Stimulated activated CD8-positive, alpha-beta memory T cell treated with anti-CD3 and anti-CD28 coated beads, Interleukin-15, amount 100 ng/mL, for 24 hours (primary cell): ENCODE measurements around the gene ANO10.
"Not testable (repeated sequence)": the region's sequence is repeated elsewhere in the genome, so short reads cannot be mapped to it uniquely, and the experiment has no call there.

Source experiments
- DNase-seq: peaks from one replicate; pipeline ENCODE4 v3.0.0-alpha.2; 2020; ENCODE audit warnings: low read depth

ANO10 gene, protein sequence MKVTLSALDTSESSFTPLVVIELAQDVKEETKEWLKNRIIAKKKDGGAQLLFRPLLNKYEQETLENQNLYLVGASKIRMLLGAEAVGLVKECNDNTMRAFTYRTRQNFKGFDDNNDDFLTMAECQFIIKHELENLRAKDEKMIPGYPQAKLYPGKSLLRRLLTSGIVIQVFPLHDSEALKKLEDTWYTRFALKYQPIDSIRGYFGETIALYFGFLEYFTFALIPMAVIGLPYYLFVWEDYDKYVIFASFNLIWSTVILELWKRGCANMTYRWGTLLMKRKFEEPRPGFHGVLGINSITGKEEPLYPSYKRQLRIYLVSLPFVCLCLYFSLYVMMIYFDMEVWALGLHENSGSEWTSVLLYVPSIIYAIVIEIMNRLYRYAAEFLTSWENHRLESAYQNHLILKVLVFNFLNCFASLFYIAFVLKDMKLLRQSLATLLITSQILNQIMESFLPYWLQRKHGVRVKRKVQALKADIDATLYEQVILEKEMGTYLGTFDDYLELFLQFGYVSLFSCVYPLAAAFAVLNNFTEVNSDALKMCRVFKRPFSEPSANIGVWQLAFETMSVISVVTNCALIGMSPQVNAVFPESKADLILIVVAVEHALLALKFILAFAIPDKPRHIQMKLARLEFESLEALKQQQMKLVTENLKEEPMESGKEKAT

DNA sequence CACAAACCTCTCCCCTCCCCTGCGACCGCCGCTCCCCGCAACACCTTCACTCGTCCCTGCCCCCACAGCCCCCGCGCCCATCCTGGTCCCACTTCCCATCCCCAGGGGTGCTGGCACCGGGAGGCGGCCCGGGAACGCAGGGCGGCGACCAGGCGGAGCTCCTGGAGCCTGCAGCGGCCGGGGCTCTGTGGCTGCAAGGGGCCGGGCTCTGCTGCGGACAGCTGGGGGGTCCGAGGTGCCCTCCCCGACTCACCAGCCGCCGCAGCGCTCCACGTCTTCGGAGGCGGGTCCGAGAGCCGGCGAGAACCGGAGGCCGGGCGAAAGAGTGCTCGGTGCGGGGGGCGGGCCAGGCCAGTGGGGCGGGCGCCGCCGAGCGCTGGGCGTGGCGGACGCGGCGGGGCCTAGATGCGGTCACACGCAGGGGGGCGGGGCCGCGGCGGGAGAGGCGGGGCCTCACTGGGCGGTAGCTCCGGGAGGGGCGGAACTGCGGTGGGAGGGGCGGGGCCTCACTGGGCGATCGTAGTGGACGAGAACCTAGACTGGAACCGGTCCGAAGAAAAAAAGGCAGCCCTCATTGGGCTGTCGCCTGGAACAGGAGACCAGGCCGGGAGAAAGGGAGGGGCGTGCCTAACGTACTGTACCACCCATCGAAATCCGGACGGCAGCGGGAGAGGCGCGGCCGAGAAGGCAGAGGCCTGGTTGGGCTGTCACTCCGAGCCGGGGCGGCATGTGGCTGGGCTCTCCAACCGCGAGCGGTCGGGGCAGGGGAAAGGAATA is at the start of gene ANO10:
Gene ANO10, minus strand, starts transcription at position 356 of the 777 bp plus-strand sequence. CDS start 16,159 bp downstream, outside the sequence.
- DNase-seq = peak; percentile 99

DNA sequence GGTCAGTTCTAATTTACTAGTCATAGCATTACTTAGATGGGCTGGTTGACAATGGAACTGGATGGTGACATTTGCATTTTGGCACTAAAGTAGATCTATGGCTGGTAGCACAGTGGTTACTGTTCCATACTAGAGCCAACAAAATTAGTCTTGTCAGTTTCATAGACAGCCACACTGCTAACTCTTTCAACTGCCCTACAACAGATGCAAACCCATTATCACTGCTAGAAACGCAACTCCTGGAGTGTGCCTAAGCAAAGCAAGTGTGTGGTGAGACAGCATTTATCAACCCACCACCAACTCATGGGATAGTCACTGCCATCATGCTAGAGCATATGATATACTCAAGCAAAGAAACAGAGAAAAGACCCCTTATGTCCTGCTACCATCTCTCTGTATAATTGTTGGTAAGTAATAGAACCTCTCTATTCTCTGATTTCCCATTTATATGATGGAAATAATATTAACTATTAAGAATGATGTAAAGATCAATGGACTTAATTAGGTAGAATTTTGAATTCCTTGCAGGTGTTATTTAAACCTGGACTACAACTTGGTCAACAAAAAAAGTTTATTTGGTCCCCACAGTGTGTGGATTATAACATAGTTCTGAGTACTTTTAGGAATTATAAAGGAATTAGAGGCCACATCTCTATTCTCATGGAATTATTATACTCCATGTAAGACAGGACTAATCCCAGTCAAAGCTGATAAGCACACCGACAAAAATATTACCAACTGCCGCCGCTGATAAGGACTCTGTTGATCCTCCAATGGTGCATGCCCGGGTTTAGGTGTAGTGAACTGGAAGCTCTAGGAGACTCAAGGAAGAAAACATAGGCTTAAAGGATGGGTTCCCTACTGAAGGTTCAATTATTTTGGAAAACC is 49.1 kb upstream of the ANO10 start:
- no peak for DNase-seq

DNA sequence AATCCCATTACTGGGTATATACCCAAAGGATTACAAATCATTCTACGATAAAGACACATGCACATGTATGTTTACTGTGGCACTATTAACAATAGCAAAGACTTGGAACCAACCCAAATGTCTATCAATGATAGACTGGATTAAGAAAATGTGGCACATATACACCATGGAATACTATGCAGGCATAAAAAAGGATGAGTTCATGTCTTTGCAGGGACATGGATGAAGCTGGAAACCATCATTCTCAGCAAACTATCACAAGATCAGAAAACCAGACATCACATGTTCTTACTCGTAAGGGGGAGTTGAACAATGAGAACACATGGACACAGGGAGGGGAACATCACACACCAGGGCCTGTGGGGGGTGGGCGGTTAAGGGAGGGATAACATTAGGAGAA is 43.2 kb upstream of the ANO10 start:
- not testable (repeated sequence) for DNase-seq

DNA sequence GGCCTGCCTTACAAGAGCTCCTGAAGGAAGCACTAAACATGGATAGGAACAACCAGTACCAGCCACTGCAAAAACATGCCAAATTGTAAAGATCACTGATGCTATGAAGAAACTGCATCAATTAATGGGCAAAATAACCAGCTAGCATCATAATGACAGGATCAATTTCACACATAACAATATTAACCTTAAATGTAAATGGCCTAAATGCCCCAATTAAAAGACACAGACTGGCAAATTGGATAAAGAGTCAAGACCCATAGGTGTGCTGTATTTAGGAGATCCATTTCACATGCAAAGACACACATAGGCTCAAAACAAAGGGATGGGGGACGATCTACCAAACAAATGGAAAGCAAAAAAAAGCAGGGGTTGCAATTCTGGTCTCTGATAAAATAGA is 39.6 kb upstream of the ANO10 start:
- not testable (repeated sequence) for DNase-seq

DNA sequence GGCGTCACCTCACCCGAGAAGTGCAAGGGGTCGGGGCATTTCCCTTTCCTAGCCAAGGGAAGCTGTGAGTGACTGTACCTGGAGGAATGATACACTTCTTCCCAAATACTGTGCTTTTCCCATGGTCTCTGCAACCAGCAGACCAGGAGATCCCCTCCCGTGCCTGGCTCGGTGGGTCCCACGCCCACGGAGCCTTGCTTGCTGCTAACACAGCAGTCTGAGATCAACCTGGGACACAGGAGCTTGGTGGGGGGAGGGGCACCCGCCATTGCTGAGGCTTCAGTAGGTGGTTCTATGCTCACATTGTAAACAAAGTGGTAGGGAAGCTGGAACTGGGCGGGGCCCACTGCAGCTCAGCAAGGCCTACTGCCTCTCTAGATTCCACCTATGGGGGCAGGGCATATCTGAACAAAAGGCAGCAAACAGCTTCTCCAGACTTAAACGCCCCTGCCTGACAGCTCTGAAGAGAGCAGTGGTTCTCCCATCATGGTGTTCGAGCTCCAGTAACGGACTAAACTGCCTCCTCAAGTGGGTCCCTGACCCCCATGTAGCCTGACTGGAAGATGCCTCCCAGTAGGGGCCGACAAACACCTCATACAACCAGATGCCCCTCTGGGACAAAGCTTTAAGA is 37.6 kb upstream of the ANO10 start:
- no peak for DNase-seq

DNA sequence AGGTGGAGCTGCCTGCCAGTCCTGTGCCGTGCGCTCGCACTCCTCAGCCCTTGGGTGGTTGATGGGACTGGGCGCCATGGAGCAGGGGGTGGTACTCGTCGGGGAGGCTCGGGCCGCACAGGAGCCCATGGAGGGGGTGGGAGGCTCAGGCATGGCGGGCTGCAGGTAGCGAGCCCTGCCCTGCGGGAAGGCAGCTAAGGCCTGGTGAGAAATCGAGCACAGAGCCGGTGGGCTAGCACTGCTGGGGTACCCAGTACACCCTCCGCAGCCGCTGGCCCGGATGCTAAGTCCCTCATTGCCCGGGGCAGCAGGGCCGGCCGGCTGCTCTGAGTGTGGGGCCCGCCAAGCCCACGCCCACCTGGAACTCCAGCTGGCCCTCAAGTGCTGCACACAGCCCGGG is 34.6 kb upstream of the ANO10 start:
- DNase-seq = not testable (repeated sequence)

DNA sequence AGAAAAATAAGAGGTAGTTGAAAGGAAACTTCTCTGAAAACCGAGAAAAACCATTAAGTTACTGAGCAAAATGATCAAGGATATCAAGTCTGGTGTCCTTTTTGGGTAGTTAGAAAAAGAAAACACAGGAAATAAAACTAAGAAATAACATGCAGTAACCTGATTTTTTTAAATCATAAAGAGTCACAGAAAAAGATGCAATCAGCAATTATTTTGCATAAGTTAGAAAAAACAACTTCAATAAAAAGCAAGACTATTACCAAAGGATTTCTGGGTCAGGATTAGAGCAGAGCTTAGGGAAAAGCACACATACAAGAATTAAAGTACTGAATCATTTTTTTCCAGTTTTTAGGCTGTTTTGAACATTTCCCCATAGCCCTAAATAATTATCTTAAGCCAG is 28.5 kb upstream of the ANO10 start:
- DNase-seq = no peak

DNA sequence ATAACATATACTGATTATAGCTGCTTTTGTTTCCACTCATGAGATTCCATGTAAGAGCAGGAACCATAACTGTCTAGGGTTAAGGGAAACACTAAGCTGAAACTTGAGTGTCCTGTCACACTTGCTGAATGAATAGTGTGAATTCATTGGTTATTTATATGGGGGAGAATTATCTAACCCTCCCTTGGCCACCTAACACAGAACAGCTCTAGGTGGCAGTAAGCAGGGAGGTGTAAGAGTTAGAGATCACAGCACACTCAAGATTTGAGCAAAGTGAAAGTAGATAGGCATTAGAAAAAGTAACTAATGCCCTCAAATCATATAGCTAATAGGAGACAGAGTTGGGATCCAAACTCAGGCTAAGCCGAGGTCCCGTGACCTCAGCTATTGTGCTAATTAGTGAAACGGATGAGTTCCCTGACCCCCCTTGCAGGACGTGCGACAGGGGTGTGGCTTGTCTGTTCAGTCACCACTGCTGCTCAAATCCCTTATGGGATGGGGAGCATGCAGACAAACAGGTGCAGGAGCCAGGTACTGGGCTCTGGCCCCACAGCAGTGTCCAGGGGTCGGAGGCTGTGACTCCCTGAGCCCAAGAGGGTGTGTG is 27.7 kb upstream of the ANO10 start:
- no peak for DNase-seq

DNA sequence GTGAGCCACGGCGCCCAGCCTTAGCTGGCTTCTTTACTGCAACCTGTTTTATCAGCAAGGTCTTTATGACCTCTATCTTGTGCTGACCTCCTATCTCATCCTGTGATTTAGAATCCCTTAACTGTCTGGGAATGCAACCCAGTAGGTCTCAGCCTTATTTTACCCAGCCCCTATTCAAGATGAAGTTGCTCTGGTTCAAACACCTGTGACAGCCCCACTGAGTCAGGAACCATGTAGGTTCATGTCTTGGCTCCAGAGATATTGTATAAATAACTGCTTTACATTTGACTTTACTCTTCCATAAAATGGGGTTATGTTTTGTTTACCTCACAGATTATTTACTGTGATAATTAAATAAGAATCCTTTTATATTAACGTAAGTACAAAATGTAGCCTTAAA is 27.1 kb upstream of the ANO10 start:
- no peak for DNase-seq

DNA sequence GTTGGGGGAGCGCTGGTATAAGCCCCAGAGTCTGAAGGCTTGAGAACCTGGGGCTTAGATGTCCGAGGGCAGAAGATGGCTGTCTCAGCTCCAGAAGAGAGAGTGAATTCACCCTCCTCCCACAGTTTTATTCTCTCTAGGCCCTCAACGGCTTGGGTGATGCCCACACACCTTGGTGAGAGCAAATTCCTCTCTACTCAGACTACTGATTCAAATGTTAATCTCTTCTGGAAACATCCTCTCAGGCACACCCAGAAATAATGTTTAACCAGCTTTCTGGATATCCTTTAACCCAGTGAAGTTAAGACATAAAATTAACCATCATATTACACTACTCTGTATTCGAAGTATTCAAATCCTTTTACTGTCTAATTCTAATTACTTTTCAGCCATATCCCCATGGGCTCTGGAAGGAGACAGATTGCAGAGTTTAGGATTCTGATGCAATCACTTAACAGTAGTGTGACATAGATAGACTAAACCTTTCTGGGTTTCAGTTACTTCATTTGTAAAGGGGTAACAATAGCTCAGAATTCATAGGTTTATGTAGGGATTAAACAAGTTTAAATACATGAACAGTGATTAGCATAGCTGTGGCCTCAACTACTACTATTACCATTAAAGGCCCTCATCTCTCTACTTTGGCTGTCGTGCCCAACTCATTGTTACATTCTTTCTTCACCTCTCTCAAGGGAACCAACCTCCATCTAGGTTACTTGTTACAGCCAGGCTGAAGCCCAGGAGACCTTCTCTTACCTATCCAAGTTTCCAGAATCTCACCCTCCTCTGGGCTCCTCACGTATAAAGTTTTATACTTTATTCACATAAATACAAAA is 25.7 kb upstream of the ANO10 start:
- DNase-seq = no peak

DNA sequence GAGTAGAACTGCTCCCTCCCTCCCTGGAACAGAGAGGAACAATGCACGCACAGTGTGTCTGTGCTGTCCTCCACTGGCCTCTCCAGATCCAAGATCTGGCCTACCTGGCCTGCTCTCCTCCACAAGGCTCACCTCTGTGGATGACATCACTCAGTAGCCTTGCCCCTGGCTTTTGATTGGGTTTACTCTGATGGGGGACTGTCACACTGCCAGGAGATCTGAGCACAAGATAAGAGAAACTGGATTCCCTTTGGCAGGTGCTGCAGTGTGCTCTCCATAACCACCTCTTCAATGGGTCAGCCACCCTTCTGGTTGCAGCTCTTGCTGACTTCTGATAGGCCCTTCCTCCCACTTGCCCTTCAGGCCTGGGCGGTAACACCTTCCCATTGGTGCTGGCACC is 22.6 kb upstream of the ANO10 start:
- DNase-seq = no peak

DNA sequence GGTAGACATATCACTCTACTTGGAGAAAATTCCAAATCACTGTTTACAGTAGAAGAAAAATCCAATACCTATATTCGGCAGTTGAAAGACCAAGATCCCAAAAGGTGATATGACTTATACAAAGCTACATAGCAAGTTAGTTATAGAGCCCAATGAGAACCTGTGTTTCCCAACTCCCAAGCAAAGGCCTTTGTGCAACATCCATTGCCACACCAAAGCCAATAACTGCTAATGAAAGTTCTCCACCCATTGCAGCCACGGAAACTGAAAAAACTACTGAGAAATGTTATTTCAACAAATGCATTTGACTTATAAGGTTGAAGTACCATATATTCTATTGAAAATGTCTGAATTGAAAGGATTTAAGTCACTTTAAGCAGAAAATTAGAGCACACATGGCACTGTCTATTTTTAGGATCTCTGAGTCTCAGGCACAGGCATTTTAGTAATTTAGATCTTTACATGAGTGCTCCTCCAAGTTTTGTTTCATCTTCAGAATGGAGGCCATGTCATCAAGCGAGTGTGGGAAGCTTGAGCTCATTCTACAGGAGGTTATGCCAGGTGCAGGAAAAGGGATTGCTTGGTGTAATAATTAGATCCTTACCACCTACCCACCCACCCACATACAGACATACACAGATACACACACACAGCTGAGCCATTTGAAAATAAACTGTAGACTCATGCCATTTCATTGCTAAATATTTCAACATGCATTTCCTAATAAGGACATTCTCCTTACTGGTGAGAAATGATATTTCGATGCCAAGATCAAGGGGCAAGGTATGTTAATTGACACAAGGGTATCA is 19.7 kb upstream of the ANO10 start:
- no peak for DNase-seq

DNA sequence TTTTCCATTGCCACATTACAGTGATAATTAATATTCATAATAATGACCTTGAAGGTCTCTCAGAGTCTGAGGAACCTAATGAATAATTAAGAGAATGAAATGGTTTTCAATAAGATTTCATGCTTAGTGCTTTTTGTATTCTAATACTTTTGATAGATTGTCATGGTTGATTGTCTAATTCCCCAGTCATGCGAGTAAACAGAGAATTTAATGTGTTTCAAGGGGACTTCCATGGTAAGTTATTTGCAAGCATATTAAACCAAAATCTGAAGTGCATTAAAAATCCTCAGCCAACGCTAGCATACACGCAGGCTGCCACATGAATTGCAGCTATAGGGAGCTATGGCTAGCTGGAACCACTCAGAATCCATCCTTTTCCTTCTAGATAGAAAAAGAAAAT is 18.9 kb upstream of the ANO10 start:
- DNase-seq = no peak

DNA sequence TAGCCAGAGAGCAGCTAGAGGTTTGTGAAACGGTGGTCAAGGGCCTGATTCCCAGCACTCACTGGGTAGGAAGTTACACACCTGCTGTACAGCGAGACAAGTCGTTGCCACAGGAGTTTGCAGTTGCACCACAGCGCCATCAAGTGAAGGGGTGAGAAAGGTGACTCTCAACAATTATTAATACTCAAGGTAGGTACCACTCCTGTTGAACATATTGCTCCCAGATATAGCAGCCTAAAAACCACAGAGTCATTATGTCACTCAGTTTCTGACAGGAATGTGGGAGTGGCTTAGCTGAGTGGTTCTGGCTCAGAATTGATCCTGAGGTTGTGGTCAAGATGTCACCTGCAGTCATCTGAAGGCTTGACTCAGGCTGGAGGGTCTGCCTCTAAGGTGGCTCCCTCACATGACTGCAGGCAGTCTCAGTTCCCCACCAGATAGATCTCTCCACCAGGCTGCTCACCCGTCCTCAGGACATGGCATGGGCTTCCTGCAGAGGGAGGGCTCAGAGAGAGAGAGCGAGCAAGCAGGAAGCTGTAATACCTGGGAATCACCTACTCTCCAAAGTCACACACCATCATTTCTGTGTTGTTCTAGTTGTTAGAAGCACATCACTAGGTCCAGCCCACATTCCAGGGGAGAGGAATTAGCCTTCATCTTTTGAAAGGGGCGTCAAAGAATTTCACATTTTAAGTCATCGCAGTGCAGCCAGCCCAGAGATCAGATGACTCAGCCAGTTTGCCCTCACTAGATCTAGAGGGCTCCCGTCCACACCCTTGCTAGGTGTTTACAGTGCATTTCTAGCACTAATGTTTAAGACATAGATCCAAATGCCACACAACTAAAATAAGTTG is 17.0 kb upstream of the ANO10 start:
- no peak for DNase-seq

DNA sequence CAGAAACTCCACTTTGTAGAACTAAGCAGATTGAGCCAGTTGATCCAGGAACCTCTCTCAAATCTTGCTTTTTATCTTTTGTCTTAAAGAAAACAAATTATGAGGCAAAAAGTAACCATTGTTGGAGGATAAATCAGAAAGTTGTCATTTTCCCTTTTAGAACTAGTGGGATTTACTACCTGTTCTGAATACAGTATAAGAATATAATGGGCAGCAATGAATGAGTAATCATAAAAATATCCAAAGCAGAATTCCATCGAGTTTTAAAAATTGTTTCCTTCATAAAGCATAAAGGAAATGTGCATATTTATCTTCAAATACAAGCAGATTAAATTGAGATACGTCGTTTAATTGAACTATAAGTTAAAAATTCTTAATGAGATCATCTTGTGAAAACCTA is 15.9 kb upstream of the ANO10 start:
- DNase-seq = no peak

DNA sequence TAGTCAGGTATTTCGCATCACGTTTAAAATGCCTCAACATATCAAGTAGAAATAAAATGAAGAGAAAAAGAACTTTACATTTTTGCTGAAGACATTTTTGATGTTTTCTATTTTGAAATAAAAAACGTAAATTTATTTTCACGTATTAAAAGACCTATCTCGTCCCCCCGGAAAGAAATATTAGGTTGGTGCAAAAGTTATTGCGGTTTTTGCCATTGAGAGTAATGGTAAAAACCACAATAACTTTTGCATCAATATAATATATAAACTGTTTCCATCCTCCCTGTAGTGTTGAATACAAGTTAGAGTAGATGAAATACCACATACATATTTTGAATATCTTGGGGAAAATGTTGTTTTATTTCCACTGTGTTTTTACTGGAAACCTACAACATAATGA is 11.2 kb upstream of the ANO10 start:
- DNase-seq = no peak

DNA sequence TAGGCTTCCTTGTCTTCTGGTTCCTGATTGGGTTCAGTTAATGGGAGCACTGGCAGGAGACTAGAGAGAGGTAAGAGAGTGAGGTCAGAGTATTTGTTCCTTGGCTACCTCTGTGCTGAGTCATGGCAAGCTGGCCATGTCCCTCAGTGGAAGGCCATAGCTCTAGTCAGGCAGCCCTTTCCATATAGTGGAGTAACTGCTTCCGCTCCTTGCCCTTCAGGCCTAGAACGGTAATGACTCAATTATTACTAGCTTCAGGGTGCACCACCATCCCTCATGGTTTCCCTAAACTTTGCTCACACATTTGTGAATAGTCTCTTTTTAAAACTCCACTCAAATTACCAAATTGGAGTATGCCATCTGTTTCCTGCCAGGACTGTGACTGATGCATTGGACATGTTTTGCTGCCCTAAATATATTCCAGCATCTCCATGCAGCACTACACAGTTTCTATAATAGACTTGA is 10.5 kb upstream of the ANO10 start:
- no peak for DNase-seq

DNA sequence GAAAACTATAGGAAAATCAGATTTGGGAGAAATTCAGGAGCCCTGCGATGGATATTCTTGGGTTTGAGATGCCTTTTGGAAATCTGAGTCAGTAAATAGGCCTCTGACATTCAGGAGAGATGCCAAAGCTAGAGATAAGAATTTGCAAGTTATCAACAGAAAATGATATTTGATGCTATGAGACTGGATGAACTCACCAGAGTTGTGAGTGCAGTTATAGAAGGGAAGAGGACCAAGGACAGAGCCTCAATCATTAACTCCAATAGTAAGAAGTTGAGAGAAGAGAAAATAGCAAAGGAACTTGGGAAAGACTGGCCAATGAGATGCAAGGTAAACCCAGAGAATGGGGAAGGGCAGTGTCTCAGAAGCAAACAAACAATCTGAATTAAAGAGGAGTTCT is 7.9 kb upstream of the ANO10 start:
- DNase-seq = no peak
